IPS DF 4.7 (cell line): ENCODE results near the gene TRIM75.
"Not testable (repeated sequence)": the region's sequence is repeated elsewhere in the genome, so short reads cannot be mapped to it uniquely, and the experiment has no call there.

Experiments
- DNase-seq: peaks from one replicate; pipeline ENCODE4 v3.0.0-alpha.2; 2013; ENCODE audit warnings: low spot score; ENCODE audit errors: extremely low read depth

Gene TRIM75

GRCh38 chr4:165053645-165054044 is at the start of gene TRIM75:
TSS of gene TRIM75 (plus strand) at chr4:165053866. CDS start at chr4:165059148, 5,282 bp downstream.
- no peak for DNase-seq

DNA sequence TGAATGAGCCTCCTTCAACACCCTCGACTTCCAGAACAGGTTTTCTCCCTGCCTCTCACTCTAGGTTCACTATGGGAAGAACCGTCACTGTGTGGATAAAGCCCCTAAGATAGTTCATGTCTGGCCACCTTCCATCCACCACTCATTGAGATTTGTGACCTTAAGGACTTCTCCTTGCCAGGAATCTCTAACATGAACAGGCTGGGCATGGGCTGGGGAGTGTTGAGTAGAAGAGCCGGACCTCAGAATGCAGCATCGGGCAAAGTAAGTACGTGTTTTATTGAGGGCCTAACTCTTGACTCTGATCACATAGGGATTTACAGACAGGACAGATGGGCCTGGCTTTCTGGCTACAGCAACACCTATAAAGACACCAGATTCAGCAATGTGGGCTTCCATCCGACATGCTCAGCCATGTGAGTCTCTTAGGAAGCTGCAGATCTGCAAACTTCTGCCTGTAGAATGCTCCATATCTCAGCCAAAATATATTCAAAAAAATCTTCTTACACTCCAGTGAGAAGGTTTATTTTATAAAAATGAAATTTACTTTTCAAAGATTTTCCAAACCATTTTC is 48.2 kb upstream of the TRIM75 start:
- no peak for DNase-seq

DNA sequence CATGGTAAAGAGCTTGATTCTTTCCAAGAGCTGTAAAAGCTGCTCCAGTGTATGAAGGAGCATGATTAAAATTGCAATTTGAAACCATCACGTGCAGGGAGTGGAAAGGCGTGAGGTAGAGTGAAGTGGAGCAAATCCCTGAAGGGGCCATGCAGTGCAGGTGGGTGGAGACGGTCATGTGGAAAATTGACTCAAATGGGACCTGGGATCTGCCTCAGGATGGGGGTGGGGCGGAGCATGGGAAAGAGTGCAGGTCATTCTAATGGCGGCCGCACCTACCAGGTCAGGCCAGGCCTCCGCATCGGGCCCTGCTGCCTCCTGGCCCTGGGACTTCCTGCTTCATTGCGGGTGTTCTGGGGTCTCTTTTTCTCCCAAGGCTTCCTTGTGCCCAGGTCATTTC is 47.2 kb upstream of the TRIM75 start:
- DNase-seq, result no peak

- DNase-seq, result no peak
Observed at GRCh38 chr4:165006886-165007285, 46.8 kb upstream of the TRIM75 start.

GRCh38 chr4:165009493-165010227 is 44.0 kb upstream of the TRIM75 start:
- DNase-seq, result no peak

GRCh38 chr4:165010487-165010886 is 43.2 kb upstream of the TRIM75 start:
- no peak for DNase-seq

DNA sequence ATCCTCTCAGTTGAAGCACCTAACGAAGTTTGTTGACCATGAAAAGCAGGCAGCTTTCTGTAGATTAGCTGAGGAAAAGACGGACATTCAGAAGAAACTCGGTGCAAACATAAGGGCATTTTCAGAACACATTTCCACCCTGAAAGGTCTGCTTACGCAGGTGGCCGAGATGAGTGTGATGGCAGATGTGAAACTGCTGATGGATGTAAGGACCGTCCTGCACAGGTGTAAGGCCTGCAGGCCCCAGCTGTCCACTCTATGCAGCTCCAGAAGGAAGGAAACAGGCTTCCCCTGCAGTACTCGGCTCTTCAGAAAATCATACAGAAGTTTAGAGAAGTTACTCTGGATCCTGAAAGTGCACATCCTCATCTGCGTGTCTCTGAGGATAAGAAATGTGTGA is 42.7 kb upstream of the TRIM75 start:
- no peak for DNase-seq

- DNase-seq, result no peak
Observed at GRCh38 chr4:165011403-165011802, 42.3 kb upstream of the TRIM75 start.

DNA sequence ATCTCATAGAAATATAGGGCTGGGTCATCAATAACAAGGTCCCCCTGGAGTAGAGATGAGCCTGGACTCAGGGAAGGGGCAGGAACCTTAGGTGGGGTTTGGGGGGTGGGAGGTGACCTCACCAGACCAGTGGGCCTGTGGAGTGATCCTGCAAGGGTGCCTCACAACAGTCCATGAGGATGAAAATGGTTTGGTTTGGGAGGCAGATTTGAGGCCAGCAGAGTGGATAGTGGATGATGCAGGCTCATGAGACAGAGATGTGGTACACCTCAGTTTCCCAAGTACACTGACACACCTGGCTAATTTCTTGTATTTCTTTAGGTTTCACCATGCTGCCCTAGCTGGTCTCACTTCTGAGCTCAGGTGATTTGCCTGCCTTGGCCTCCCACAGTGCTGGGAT is 40.0 kb upstream of the TRIM75 start:
- no peak for DNase-seq

GRCh38 chr4:165016971-165017370 is 36.7 kb upstream of the TRIM75 start:
- peak; percentile 16 for DNase-seq

DNA sequence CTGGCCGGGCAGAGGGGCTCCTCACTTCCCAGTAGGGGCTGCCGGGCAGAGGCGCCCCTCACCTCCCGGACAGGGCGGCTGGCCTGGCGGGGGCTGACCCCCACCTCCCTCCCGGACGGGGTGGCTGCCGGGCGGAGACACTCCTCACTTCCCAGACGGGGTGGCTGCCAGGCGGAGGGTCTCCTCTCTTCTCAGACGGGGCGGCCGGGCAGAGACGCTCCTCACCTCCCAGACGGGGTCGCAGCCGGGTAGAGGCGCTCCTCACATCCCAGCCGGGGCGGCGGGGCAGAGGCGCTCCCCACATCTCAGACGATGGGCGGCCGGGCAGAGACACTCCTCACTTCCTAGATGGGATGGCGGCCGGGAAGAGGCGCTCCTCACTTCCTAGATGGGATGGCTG is 33.7 kb upstream of the TRIM75 start:
- DNase-seq, result not testable (repeated sequence)

GRCh38 chr4:165025782-165026181 is 27.9 kb upstream of the TRIM75 start:
- DNase-seq, result not testable (repeated sequence)

GRCh38 chr4:165027762-165028402 is 25.8 kb upstream of the TRIM75 start:
- no peak for DNase-seq

GRCh38 chr4:165031436-165032211 is 22.0 kb upstream of the TRIM75 start, which contains the start of gene TRIM60:
TSS of gene TRIM60 (plus strand) at chr4:165031999. CDS start at chr4:165040073, 8,074 bp downstream.
- DNase-seq, result no peak

DNA sequence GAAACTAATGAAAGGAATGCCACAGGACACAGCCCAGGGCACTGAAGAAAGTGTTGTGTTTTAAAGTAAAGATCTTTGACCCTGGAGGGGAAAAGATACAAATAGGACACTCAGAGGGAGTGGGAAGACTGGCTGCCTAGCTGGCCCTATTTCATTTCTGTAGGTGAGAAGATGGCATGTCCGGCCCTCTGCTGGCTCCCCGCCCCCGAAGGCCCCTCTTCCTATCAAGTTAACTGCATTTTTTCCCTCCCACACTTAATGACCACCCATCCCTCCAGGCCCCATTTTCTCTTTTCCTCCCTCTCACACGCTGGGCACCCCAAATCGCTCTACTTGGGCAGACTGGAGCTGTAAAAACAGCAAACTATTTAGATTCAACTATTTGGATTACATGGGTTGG is 5.5 kb upstream of the TRIM75 start:
- no peak for DNase-seq

- no peak for DNase-seq
Observed at GRCh38 chr4:165052627-165053026, 1.0 kb upstream of the TRIM75 start.

DNA sequence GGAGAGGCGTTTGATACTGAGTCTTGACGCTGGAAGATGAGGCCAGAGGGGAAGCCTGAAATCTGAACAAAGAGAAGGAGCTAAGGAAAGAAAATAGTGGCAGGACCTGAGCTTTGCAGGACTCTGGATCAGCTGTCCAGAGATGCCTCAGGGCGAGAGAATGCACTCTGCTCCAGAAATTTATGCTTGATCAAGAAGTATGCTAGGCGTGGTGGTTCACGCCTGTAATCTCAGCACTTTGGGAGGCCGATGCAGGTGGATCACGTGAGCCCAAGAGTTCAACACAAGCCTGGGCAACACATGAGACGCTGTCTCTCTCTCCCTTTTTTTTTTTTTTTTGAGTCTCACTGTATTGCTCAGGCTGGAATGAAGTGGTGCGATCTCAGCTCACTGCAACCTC is 1.9 kb downstream of the TRIM75 start:
- DNase-seq, result no peak

GRCh38 chr4:165058666-165059065 is 5.0 kb downstream of the TRIM75 start:
- no peak for DNase-seq

DNA sequence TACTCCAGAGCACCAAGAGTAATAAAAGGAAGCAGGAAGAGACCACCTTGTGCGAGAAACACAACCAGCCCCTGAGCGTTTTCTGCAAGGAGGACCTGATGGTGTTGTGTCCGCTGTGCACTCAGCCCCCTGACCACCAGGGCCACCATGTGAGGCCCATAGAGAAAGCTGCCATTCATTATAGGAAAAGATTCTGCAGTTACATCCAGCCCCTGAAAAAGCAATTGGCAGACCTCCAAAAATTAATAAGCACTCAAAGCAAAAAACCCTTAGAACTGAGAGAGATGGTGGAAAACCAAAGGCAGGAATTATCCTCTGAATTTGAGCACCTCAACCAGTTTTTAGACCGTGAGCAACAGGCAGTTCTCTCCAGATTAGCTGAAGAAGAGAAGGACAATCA is 5.7 kb downstream of the TRIM75 start:
- DNase-seq, result no peak

DNA sequence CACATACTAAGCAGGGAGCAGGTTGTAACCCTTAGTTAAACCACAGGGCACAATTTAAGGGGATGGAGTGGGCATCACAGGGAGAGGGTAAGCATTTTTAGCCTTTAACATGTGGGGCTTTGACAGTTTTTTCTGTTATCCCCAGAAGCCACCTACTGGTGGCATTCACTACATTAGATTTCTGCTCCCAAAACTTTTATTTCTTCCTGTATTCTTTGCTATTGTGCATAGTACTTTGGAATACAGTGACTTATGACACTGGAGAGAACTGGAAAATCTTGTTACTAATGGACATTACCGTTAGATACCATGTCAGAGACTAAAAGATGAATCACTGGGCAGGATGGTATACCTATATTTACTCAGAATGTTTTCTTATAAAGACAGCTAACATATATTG is 7.3 kb downstream of the TRIM75 start:
- DNase-seq, result no peak

GRCh38 chr4:165070560-165070959 is 16.9 kb downstream of the TRIM75 start:
- DNase-seq, result no peak

DNA sequence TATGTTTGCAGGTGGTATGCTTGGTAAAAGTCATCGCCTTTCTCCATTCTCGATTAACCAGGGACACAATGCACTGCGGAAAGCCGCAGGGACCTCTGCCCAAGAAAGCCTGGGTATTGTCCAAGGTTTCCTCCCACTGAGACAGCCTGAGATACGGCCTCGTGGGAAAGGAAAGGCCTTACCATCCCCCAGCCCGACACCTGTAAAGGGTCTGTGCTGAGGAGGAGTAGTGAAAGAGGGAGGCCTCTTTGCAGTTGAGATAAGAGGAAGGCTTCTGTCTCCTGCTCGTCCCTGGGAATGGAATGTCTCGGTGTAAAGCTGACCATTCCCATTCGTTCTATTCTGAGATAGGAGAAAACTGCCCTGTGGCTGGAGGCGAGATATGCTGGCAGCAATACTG is 19.7 kb downstream of the TRIM75 start:
- DNase-seq, result not testable (repeated sequence)
